ENCODE measurements around the gene OR10H5.

GRCh38 chr19:15829786-15830185 lies 42.3 kb downstream of the OR10H5 start:
- TF ChIP-seq CTCF (IDR thresholded peaks at IDR 0.05) (no peak), FOXJ3 (CRISPR knock-in tag; IDR thresholded peaks at IDR 0.05; ENCODE audit: borderline replicate concordance) (no peak), OVOL2 (CRISPR knock-in tag; IDR thresholded peaks at IDR 0.05; ENCODE audit: borderline replicate concordance) (no peak), E2F4 (CRISPR knock-in tag; IDR thresholded peaks at IDR 0.05; ENCODE audit: borderline replicate concordance, low read depth) (no peak), ZNF512 (CRISPR knock-in tag; IDR thresholded peaks at IDR 0.05; ENCODE audit: borderline replicate concordance) (no peak), NR1H2 (CRISPR knock-in tag; IDR thresholded peaks at IDR 0.05) (no peak), NFE2L1 (CRISPR knock-in tag; IDR thresholded peaks at IDR 0.05) (no peak), CREM (CRISPR knock-in tag; IDR thresholded peaks at IDR 0.05) (no peak), CBFB (CRISPR knock-in tag; IDR thresholded peaks at IDR 0.05; ENCODE audit: low read depth) (no peak), MAX (CRISPR knock-in tag; IDR thresholded peaks at IDR 0.05) (no peak), ZNF671 (CRISPR knock-in tag; IDR thresholded peaks at IDR 0.05) (no peak), ZNF232 (CRISPR knock-in tag; IDR thresholded peaks at IDR 0.05) (no peak)
